GM12801 (cell line): ENCODE results near the gene CHTOP.

Source experiments
- TF ChIP-seq, protein P1 (sequence below): IDR thresholded peaks from one replicate; pipeline ENCODE4 v1.5.1; 2011; ENCODE audit warnings: control low read depth; ENCODE audit not compliant: insufficient read length; ENCODE audit errors: extremely low read depth

CHTOP gene

GRCh38 chr1:153598309-153599172, 35.3 kb upstream of the CHTOP start:
- TF ChIP-seq, protein P1, sequence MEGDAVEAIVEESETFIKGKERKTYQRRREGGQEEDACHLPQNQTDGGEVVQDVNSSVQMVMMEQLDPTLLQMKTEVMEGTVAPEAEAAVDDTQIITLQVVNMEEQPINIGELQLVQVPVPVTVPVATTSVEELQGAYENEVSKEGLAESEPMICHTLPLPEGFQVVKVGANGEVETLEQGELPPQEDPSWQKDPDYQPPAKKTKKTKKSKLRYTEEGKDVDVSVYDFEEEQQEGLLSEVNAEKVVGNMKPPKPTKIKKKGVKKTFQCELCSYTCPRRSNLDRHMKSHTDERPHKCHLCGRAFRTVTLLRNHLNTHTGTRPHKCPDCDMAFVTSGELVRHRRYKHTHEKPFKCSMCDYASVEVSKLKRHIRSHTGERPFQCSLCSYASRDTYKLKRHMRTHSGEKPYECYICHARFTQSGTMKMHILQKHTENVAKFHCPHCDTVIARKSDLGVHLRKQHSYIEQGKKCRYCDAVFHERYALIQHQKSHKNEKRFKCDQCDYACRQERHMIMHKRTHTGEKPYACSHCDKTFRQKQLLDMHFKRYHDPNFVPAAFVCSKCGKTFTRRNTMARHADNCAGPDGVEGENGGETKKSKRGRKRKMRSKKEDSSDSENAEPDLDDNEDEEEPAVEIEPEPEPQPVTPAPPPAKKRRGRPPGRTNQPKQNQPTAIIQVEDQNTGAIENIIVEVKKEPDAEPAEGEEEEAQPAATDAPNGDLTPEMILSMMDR: no peak

DNA sequence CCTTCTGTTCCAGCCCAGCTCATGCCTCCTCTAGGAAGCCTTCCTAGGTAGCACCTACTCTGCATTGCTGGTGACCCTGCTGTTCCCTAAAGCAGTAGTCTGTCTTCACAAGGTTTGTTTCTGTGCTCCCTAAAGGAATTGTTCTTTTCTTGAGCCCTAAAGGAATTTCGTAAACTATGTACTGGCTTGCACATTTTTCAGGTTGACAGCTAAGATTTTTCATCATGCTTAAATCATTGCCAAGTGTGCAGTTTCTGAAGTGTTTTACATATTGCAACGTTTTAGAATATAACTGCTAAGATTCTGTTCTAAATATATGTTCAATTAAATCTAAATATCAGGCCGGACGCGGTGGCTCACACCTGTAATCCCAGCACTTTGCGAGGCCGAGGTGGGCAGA, 34.0 kb upstream of the CHTOP start:
- TF ChIP-seq, protein P1: no peak

- TF ChIP-seq, protein P1: no peak
Observed at GRCh38 chr1:153602749-153603148, 31.1 kb upstream of the CHTOP start.

GRCh38 chr1:153606194-153606593, 27.7 kb upstream of the CHTOP start:
- TF ChIP-seq, protein P1: no peak

GRCh38 chr1:153607381-153607780, 26.5 kb upstream of the CHTOP start:
- TF ChIP-seq, protein P1: no peak

DNA sequence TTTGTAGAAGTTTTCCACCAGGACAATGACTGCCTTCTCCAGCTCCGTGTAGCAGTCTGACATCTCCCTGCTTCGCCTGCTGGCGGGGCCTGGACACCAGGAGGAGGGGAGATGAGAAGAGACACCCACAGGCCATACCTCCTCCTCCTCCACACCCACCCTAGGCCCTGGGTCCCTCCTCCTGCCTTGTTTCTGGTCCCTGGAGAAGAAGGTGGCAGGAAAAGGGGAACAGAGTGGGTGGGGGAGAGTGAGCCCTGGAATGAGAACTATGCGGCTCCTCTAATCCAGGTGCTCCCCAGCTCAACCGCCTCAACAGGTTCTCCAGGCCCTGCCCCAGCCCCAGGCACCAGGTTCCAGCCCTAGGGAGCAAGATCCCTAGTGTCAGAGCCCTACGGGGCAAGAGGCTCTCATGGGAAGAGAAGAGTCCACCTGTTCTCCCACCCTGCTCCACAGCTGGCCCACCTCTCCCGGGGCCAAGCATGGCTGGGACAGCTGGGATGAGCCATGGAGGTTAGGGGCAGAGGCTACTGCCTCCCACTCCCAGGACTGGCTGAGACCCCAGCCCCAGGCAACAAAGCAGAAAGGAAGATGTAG, 25.7 kb upstream of the CHTOP start:
- TF ChIP-seq, protein P1: no peak

- TF ChIP-seq, protein P1: no peak
Observed at GRCh38 chr1:153608742-153609584, 24.9 kb upstream of the CHTOP start.
